Measurements from ENCODE around the gene TLX1. TPM values are rescaled to one million over a fixed set of nuclear protein-coding genes. Genes with fewer than 3 reads are reported as not detected.

The TLX1 gene
- total RNA-seq, 2 experiments from 2014 or later = not detected

- Histone ChIP-seq H3K4me1 (ENCODE audit: insufficient read depth, low read length) (no peaks in the 10 kb centered on the region), H3K9me3 (ENCODE audit: control insufficient read depth in 1 of 2, insufficient read depth in 1 of 2, low read length in 2 of 2) (no peaks in the 10 kb centered on the region), H3K27ac (ENCODE audit: low read depth in 1 of 2, low read length in 2 of 2) (no peak overlapping the region), H3K36me3 (ENCODE audit: insufficient read depth, low read length) (no peaks in the 10 kb centered on the region), H3K27me3 (ENCODE audit: control insufficient read depth in 1 of 2, insufficient read depth in 2 of 2, low read length in 2 of 2) (peaks cover 11 to 38% of the 10 kb centered on the region in 2 experiments), H3K4me3 (ENCODE audit: low read length) (no peak overlapping the region)
- Mint-ChIP-seq H3K27ac (no peak overlapping the region), H3K27me3 (peaks cover 83% of the 10 kb centered on the region), H3K9me3 (no peaks in the 10 kb centered on the region), H3K4me3 (no peak overlapping the region), H3K36me3 (ENCODE audit: low read depth) (no peaks in the 10 kb centered on the region), H3K4me1 (ENCODE audit: low read depth) (no peaks in the 10 kb centered on the region)
- intact Hi-C loops (cut with DNase I, micrococcal nuclease) = no loop called here
- POLR2A ChIA-PET = no interaction called here
- CTCF ChIA-PET = interaction anchor here (1.9 kb wide), 1 partner anchor 11 kb away, joined by 5 read pairs; no protein-coding TSS in a partner anchor
- ATAC-seq (ENCODE audit: poor library complexity) (no peak), DNase-seq (no peak)
- no peak for TF ChIP-seq CTCF (IDR thresholded peaks at IDR 0.05)
Observed at GRCh38 chr10:101155896-101156295, 24.8 kb downstream of the TLX1 start.

- Histone ChIP-seq H3K36me3 (ENCODE audit: insufficient read depth, low read length) (no peaks in the 10 kb centered on the region), H3K27me3 (ENCODE audit: control insufficient read depth in 1 of 2, insufficient read depth in 2 of 2, low read length in 2 of 2) (peaks cover 22 to 29% of the 10 kb centered on the region in 2 experiments), H3K27ac (ENCODE audit: low read depth in 1 of 2, low read length in 2 of 2) (no peak overlapping the region), H3K9me3 (ENCODE audit: control insufficient read depth in 1 of 2, insufficient read depth in 1 of 2, low read length in 2 of 2) (no peaks in the 10 kb centered on the region), H3K4me3 (ENCODE audit: low read length) (no peak overlapping the region), H3K4me1 (ENCODE audit: insufficient read depth, low read length) (peaks cover 9% of the 10 kb centered on the region)
- ATAC-seq (ENCODE audit: poor library complexity) = no peak
- POLR2A ChIA-PET = no interaction called here
- Mint-ChIP-seq H3K27me3 (peaks cover 84% of the 10 kb centered on the region), H3K36me3 (ENCODE audit: low read depth) (no peaks in the 10 kb centered on the region), H3K27ac (no peak overlapping the region), H3K4me1 (ENCODE audit: low read depth) (peaks cover 12% of the 10 kb centered on the region), H3K4me3 (no peak overlapping the region), H3K9me3 (no peaks in the 10 kb centered on the region)
- CTCF ChIA-PET = no interaction called here
- TF ChIP-seq CTCF (IDR thresholded peaks at IDR 0.05) = no peak
- no peak for DNase-seq
- intact Hi-C loops (cut with DNase I, micrococcal nuclease) = no loop called here
Observed at GRCh38 chr10:101157756-101158458, 26.8 kb downstream of the TLX1 start.

GRCh38 chr10:101158459-101159058 lies 27.5 kb downstream of the TLX1 start:
- Mint-ChIP-seq H3K4me3 (no peak overlapping the region), H3K36me3 (ENCODE audit: low read depth) (no peaks in the 10 kb centered on the region), H3K9me3 (no peaks in the 10 kb centered on the region), H3K27me3 (peaks cover 89% of the 10 kb centered on the region), H3K4me1 (ENCODE audit: low read depth) (peaks cover 12% of the 10 kb centered on the region), H3K27ac (no peak overlapping the region)
- intact Hi-C loops (cut with DNase I, micrococcal nuclease) = no loop called here
- ChIA-PET POLR2A (no interaction called here), CTCF (no interaction called here)
- no peaks in the 10 kb centered on the region for H3K36me3 ChIP-seq (ENCODE audit: insufficient read depth, low read length)
- TF ChIP-seq CTCF (IDR thresholded peaks at IDR 0.05) = no peak
- H3K4me3 ChIP-seq (ENCODE audit: low read length) = no peak overlapping the region
- H3K27ac ChIP-seq (ENCODE audit: low read depth in 1 of 2, low read length in 2 of 2) = no peak overlapping the region
- DNase-seq (peak in 1 of 14 experiments; percentile 19), ATAC-seq (ENCODE audit: poor library complexity) (no peak)
- H3K4me1 ChIP-seq (ENCODE audit: insufficient read depth, low read length) = peaks cover 9% of the 10 kb centered on the region
- no peaks in the 10 kb centered on the region for H3K9me3 ChIP-seq (ENCODE audit: control insufficient read depth in 1 of 2, insufficient read depth in 1 of 2, low read length in 2 of 2)
- H3K27me3 ChIP-seq (ENCODE audit: control insufficient read depth in 1 of 2, insufficient read depth in 2 of 2, low read length in 2 of 2) = peaks cover 23 to 30% of the 10 kb centered on the region in 2 experiments

Data from CD4-positive, alpha-beta T cell (primary cell).